Measurements from ENCODE around the gene PCNX2.

The PCNX2 gene

DNA sequence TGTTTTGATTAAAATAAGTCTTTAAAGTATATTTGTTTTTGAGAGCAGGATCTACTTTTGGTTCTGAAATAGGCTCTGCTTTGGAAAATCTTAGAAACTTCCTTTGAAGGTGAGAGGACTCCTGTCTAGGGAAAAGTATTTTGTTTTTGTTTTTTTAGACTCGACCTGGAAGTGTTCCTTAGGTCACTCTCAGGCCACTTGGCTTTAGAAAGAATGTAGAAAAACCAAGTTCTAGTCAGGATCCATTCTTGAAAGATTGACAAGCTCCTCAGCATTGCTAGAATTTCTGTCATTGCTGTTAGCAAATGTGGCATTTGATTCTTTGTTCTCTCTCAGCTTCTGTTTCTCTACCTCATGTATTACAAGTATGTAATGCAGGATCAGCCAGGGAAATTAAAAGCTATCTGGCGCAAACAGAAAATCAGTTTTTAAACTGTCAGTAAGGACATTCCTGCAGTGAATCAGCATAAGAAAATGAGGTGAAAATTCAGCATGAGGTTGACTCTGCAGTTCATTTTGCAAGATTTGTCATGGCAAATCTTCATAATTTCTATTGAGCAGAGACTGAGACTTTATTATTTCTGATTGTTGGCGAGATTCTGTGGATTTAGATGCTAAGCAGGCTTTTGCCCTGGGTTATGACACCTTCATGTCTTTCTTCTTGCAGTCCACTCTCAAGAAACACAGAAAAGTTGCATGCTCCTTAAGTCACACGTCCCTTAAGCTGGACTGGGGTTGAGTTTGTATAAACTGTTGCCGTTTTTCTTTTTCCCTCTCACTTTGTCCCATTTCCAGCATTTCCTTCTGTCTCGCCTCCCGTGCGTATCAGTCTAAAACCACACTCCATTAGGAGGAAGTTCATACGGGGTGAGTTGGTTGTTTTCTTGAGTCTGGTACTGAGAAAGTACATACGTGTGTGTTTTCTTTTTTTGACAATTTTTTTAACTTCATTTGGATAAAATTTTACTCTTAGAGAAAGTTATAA, 332.5 kb downstream of the PCNX2 start:
- H3K4me3 ChIP-seq (ENCODE audit: low read length), result no peak overlapping the region
- peaks cover 6% of the 10 kb centered on the region for H3K4me1 ChIP-seq (ENCODE audit: control insufficient read depth, insufficient read depth, low read length)
- no peaks in the 10 kb centered on the region for H3K36me3 ChIP-seq (ENCODE audit: control insufficient read depth, insufficient read depth, low read length)
- H3K27me3 ChIP-seq (ENCODE audit: control insufficient read depth, insufficient read depth, low read length), result no peaks in the 10 kb centered on the region
- H3K9me3 ChIP-seq (ENCODE audit: control insufficient read depth, low read length), result no peaks in the 10 kb centered on the region
- H3K9ac ChIP-seq (ENCODE audit: low read length), result no peak overlapping the region

DNA sequence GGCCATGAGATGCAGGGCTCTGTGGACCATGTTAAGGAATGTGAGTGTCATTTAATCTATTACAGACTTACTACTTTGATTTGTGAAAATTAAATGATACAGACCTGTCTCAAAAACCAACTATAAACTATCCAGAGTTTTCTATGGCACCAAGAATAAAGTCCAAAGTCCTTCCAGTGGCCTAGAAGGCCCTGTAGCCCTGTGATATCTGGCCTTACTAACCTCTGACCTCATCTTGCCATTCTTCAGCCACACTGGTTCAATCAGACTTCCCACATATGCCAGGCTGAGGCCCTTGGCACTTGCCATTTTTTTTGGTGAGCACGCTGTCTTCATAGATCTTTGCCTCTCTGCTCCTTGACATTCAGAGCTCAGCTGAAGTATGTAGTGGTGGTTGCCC, 337.5 kb downstream of the PCNX2 start:
- H3K9ac ChIP-seq (ENCODE audit: low read length), result no peak overlapping the region
- no peaks in the 10 kb centered on the region for H3K4me1 ChIP-seq (ENCODE audit: control insufficient read depth, insufficient read depth, low read length)
- no peaks in the 10 kb centered on the region for H3K27me3 ChIP-seq (ENCODE audit: control insufficient read depth, insufficient read depth, low read length)
- H3K4me3 ChIP-seq (ENCODE audit: low read length), result no peak overlapping the region
- no peaks in the 10 kb centered on the region for H3K36me3 ChIP-seq (ENCODE audit: control insufficient read depth, insufficient read depth, low read length)
- H3K9me3 ChIP-seq (ENCODE audit: control insufficient read depth, low read length), result no peaks in the 10 kb centered on the region

- Histone ChIP-seq H3K27me3 (ENCODE audit: control insufficient read depth, insufficient read depth, low read length) (no peaks in the 10 kb centered on the region), H3K9me3 (ENCODE audit: control insufficient read depth, low read length) (no peaks in the 10 kb centered on the region)
These were observed 339.4 kb downstream of the PCNX2 start for GRCh38 chr1:232956081-232956480.

DNA sequence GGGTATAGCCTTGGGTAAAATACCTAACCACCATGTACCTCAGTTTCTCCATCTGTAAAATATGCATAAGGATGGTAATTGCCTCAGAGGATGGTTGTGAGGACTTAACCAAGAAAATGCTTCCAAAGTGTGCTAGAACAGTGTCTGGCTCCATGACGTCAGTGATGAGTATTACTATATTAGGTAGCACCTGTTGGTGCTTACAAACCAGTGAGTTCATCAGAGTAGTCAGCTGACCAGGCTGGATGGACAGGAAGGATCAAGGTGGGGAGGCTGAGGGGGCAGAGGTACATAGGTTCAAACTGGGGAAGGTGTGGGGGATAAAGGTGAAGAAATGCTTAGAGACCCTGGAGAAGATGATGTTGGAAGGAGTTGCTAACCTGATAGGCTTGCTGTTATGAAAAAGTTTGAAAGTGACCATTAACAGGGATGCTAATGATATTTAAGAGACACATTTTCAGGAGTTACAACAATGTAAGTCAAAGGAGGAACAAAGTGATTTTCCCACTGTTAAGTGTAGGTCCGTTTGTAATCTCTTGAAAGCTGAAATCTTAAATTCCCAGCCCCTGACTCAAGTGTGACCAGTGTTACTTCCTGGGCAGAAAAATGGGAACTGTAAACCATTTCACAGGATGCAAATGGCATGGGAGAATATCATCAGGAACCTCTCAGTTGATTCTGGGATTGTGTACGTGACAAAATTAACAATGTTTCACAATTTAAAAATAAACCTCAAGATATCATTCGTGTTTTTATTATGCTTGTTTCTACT, 340.7 kb downstream of the PCNX2 start:
- H3K4me3 ChIP-seq (ENCODE audit: low read length), result no peak overlapping the region
- H3K9ac ChIP-seq (ENCODE audit: low read length), result no peak overlapping the region
- no peaks in the 10 kb centered on the region for H3K27me3 ChIP-seq (ENCODE audit: control insufficient read depth, insufficient read depth, low read length)
- H3K4me1 ChIP-seq (ENCODE audit: control insufficient read depth, insufficient read depth, low read length), result peaks cover 13% of the 10 kb centered on the region
- H3K36me3 ChIP-seq (ENCODE audit: control insufficient read depth, insufficient read depth, low read length), result no peaks in the 10 kb centered on the region
- H3K9me3 ChIP-seq (ENCODE audit: control insufficient read depth, low read length), result no peaks in the 10 kb centered on the region

More at GRCh38 chr1:232956081-232956480, 339.4 kb downstream of the PCNX2 start:
- H3K9ac ChIP-seq (ENCODE audit: low read length), result no peak overlapping the region
- no peaks in the 10 kb centered on the region for H3K36me3 ChIP-seq (ENCODE audit: control insufficient read depth, insufficient read depth, low read length)
- H3K4me3 ChIP-seq (ENCODE audit: low read length), result no peak overlapping the region
- H3K4me1 ChIP-seq (ENCODE audit: control insufficient read depth, insufficient read depth, low read length), result peaks cover 12% of the 10 kb centered on the region

DNA sequence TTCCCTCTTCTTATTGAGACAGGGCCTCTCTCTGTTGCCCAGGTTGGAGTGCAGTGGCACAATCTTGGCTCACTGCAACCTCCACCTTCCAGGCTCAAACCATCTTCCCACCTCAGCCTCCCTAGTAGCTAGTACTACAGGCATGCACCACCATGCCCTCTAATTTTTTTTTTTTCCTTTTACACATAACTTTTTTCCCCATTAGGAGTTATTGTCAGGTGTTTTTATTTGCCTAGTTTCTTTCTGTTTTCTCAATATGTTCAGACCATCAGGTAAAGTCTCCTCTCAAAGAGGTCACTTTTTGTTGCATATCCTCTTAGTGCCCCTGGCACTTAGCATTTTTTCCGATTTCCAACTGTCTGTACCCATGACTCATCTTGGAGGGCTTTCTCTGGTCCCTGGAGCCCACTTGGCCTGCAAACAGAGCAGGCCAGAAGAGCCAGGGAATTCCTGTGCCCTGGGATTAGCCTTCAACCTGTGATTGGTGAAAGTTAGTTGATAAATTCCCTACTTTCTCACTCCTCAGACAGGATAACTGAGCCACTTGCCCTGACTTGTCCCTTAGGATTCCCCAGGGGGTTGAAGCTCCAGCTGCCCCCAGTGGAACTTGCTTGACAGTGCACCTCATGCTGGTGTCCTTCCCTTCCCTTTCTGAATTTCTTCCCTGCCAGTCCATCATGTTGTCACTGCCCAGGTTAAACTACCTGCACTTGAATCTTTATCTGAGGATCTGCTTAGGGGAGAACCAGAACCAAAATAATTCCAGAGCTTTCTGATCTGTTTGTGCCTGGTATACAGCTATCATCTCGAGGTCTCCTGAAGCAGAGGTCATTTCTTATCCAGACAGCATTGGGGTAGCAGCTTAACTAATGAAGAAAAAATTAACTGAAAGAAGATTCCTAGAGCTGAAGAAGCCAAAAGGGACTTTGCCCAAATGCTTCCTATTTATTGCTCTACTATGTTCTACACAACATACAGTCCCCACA, 342.7 kb downstream of the PCNX2 start:
- Histone ChIP-seq H3K4me1 (ENCODE audit: control insufficient read depth, insufficient read depth, low read length) (peaks cover 13% of the 10 kb centered on the region), H3K36me3 (ENCODE audit: control insufficient read depth, insufficient read depth, low read length) (no peaks in the 10 kb centered on the region), H3K4me3 (ENCODE audit: low read length) (no peak overlapping the region), H3K9ac (ENCODE audit: low read length) (no peak overlapping the region), H3K27me3 (ENCODE audit: control insufficient read depth, insufficient read depth, low read length) (no peaks in the 10 kb centered on the region), H3K9me3 (ENCODE audit: control insufficient read depth, low read length) (no peaks in the 10 kb centered on the region)

- H3K27me3 ChIP-seq (ENCODE audit: control insufficient read depth, insufficient read depth, low read length), result no peaks in the 10 kb centered on the region
- H3K4me3 ChIP-seq (ENCODE audit: low read length), result no peak overlapping the region
- H3K9me3 ChIP-seq (ENCODE audit: control insufficient read depth, low read length), result no peaks in the 10 kb centered on the region
- no peak overlapping the region for H3K9ac ChIP-seq (ENCODE audit: low read length)
- H3K36me3 ChIP-seq (ENCODE audit: control insufficient read depth, insufficient read depth, low read length), result no peaks in the 10 kb centered on the region
- peaks cover 13% of the 10 kb centered on the region for H3K4me1 ChIP-seq (ENCODE audit: control insufficient read depth, insufficient read depth, low read length)
These were observed 343.9 kb downstream of the PCNX2 start for GRCh38 chr1:232951605-232952004.

DNA sequence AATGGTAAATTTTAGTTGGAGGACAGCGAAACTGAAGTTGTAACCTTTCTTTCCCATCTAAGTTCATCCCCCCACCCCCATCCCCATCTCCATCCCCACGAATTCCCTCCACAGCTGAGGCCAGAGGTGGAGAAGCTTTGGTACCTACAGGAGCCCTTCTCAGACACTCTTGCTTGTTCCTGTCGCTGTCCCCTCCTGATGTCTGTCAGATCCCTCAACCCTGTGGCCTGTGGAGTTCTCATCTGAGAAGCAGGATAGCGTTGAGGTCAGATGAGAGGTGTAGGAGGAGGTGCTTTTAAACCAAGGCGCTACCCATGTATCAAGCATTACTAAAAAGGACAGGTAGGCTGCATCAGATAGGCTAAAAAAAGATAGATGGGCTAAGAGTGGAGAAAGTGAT, 344.3 kb downstream of the PCNX2 start:
- Histone ChIP-seq H3K4me3 (ENCODE audit: low read length) (peak overlapping the region; percentile 82), H3K9ac (ENCODE audit: low read length) (peak overlapping the region; percentile 87), H3K4me1 (ENCODE audit: control insufficient read depth, insufficient read depth, low read length) (peaks cover 13% of the 10 kb centered on the region), H3K36me3 (ENCODE audit: control insufficient read depth, insufficient read depth, low read length) (no peaks in the 10 kb centered on the region), H3K9me3 (ENCODE audit: control insufficient read depth, low read length) (no peaks in the 10 kb centered on the region), H3K27me3 (ENCODE audit: control insufficient read depth, insufficient read depth, low read length) (no peaks in the 10 kb centered on the region)

GRCh38 chr1:232950197-232951176, 345.0 kb downstream of the PCNX2 start, which contains the start of gene NTPCR:
Gene NTPCR (plus strand): TSS chr1:232950611. CDS start chr1:232950711, 100 bp downstream.
- Histone ChIP-seq H3K9ac (ENCODE audit: low read length) (peak within 1 kb of the TSS; percentile 87), H3K4me1 (ENCODE audit: control insufficient read depth, insufficient read depth, low read length) (peaks cover 13% of the 10 kb centered on the region), H3K4me3 (ENCODE audit: low read length) (peak within 1 kb of the TSS; percentile 82), H3K27me3 (ENCODE audit: control insufficient read depth, insufficient read depth, low read length) (no peaks in the 10 kb centered on the region), H3K9me3 (ENCODE audit: control insufficient read depth, low read length) (no peaks in the 10 kb centered on the region), H3K36me3 (ENCODE audit: control insufficient read depth, insufficient read depth, low read length) (no peaks in the 10 kb centered on the region)

DNA sequence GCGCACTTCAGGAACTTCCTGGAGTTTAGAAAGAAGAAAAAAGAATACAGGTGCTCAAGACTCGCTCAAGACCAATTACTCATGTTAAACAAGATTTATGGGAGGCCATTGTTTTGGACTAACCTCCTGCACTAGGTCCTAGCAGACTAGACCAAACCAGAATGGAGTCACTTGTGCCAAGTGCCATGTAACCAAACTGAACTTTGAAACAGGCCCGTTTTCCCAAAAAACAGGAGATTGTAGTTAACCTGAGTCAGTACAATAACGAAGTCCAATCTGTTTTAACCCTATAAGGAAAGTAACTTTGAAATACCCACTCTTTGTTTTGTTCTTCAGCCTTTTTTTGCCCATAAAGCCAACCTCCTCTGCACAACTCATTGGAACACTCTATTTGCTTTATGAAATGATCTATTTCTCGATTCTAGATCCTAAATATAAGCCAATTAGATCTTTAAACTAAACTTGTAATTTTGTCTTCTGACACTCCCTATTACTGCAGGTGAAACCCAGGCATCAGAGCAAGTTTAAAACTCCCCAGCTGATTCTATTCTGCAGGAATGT, 345.8 kb downstream of the PCNX2 start:
- Histone ChIP-seq H3K27me3 (ENCODE audit: control insufficient read depth, insufficient read depth, low read length) (no peaks in the 10 kb centered on the region), H3K36me3 (ENCODE audit: control insufficient read depth, insufficient read depth, low read length) (no peaks in the 10 kb centered on the region), H3K4me3 (ENCODE audit: low read length) (peak overlapping the region; percentile 82), H3K9me3 (ENCODE audit: control insufficient read depth, low read length) (no peaks in the 10 kb centered on the region), H3K4me1 (ENCODE audit: control insufficient read depth, insufficient read depth, low read length) (peaks cover 13% of the 10 kb centered on the region), H3K9ac (ENCODE audit: low read length) (peak overlapping the region; percentile 87)

DNA sequence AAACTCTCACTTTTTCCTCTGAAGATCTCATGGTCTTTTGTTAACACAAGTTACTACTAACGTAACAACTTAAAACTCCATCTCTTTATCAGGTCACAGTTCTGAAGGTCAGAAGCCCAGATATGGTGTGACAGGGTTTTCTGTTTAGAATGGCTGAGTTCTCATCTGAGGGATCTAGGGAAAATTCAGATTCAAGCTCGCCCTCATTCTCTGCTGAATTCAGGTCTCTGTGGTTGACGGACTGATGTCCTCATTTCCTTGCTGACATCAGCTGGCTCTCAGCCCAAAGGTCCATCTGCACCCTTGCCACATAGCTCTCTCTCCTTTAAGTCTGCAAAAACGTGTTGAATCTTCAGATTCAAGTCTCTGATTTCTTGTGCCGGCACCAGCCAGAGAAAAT, 351.2 kb downstream of the PCNX2 start:
- no peaks in the 10 kb centered on the region for H3K4me1 ChIP-seq (ENCODE audit: control insufficient read depth, insufficient read depth, low read length)
- no peak overlapping the region for H3K4me3 ChIP-seq (ENCODE audit: low read length)
- H3K27me3 ChIP-seq (ENCODE audit: control insufficient read depth, insufficient read depth, low read length), result peaks cover 4% of the 10 kb centered on the region
- no peaks in the 10 kb centered on the region for H3K36me3 ChIP-seq (ENCODE audit: control insufficient read depth, insufficient read depth, low read length)
- H3K9me3 ChIP-seq (ENCODE audit: control insufficient read depth, low read length), result no peaks in the 10 kb centered on the region
- no peak overlapping the region for H3K9ac ChIP-seq (ENCODE audit: low read length)

All from mucosa of stomach (tissue), 1 donor.